ENCODE data around the gene SLC12A2. TPM values are rescaled to one million over a fixed set of nuclear protein-coding genes. Genes with fewer than 3 reads are reported as not detected.

The SLC12A2 gene
- total RNA-seq, 1 experiment from 2014 or later, result 36.9 TPM

GRCh38 chr5:128220841-128221240 is 137.3 kb downstream of the SLC12A2 start:
- ChIA-PET CTCF (no interaction called here), POLR2A (no interaction called here)
- TF ChIP-seq, protein P1, sequence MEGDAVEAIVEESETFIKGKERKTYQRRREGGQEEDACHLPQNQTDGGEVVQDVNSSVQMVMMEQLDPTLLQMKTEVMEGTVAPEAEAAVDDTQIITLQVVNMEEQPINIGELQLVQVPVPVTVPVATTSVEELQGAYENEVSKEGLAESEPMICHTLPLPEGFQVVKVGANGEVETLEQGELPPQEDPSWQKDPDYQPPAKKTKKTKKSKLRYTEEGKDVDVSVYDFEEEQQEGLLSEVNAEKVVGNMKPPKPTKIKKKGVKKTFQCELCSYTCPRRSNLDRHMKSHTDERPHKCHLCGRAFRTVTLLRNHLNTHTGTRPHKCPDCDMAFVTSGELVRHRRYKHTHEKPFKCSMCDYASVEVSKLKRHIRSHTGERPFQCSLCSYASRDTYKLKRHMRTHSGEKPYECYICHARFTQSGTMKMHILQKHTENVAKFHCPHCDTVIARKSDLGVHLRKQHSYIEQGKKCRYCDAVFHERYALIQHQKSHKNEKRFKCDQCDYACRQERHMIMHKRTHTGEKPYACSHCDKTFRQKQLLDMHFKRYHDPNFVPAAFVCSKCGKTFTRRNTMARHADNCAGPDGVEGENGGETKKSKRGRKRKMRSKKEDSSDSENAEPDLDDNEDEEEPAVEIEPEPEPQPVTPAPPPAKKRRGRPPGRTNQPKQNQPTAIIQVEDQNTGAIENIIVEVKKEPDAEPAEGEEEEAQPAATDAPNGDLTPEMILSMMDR (IDR thresholded peaks at IDR 0.05), result no peak
- TF ChIP-seq SIN3A (IDR thresholded peaks at IDR 0.05; ENCODE audit: borderline replicate concordance, insufficient read depth, low read depth, low read length) (no peak), POLR2AphosphoS5 (IDR thresholded peaks at IDR 0.05; ENCODE audit: low read depth, low read length) (no peak), TCF7L2 (IDR thresholded peaks at IDR 0.05; ENCODE audit: low read depth, low read length) (no peak)
- TF ChIP-seq, protein P2, sequence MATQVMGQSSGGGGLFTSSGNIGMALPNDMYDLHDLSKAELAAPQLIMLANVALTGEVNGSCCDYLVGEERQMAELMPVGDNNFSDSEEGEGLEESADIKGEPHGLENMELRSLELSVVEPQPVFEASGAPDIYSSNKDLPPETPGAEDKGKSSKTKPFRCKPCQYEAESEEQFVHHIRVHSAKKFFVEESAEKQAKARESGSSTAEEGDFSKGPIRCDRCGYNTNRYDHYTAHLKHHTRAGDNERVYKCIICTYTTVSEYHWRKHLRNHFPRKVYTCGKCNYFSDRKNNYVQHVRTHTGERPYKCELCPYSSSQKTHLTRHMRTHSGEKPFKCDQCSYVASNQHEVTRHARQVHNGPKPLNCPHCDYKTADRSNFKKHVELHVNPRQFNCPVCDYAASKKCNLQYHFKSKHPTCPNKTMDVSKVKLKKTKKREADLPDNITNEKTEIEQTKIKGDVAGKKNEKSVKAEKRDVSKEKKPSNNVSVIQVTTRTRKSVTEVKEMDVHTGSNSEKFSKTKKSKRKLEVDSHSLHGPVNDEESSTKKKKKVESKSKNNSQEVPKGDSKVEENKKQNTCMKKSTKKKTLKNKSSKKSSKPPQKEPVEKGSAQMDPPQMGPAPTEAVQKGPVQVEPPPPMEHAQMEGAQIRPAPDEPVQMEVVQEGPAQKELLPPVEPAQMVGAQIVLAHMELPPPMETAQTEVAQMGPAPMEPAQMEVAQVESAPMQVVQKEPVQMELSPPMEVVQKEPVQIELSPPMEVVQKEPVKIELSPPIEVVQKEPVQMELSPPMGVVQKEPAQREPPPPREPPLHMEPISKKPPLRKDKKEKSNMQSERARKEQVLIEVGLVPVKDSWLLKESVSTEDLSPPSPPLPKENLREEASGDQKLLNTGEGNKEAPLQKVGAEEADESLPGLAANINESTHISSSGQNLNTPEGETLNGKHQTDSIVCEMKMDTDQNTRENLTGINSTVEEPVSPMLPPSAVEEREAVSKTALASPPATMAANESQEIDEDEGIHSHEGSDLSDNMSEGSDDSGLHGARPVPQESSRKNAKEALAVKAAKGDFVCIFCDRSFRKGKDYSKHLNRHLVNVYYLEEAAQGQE (IDR thresholded peaks at IDR 0.05; ENCODE audit: insufficient read depth in 1 of 2, low read depth in 2 of 2, low read length in 1 of 2), result no peak
- in situ Hi-C loops (cut with HindIII; ENCODE audit: low pct_unique_long_range_greater_than_20kb, low sequenced_read_pairs) (no loop called here), intact Hi-C loops (cut with micrococcal nuclease; ENCODE audit: unreplicated experiment) (no loop called here)
- Histone ChIP-seq H3K36me3 (ENCODE audit: control insufficient read depth, insufficient read depth, low read length) (no peaks in the 10 kb centered on the region), H3K4me1 (ENCODE audit: control insufficient read depth, insufficient read depth, low read length) (no peaks in the 10 kb centered on the region), H3K27me3 (ENCODE audit: control insufficient read depth, insufficient read depth, low read length) (no peaks in the 10 kb centered on the region), H3K4me3 (ENCODE audit: low read depth in 2 of 2, low read length in 2 of 2) (no peak overlapping the region), H3K27ac (ENCODE audit: low read length) (no peak overlapping the region), H3K9me3 (ENCODE audit: control insufficient read depth, insufficient read depth, low read depth, low read length) (no peaks in the 10 kb centered on the region)
- DNase-seq (ENCODE audit: low read depth, low spot score) (no peak), ATAC-seq (no peak)
- no TSS peak for BruUV-seq (replicated peaks)

DNA sequence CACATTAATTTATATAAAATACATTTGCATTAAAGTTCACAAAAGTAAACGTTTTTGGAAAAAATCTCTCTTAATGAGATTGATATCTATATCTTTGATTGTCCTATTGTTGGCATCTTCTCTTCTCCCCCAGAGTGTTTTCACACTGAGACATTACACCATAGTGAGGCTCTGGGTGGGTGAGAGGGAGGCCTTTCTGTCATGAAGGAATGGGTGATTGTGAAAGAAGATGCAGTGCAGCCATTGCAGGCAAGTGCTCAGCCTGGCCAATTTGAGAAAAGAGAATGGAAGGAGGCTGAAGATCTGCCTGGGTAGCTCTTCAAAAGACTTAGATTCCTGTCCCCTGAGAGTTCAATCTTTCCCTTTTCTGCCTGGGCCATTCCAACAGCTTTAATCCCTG is 140.8 kb downstream of the SLC12A2 start:
- in situ Hi-C loops (cut with HindIII; ENCODE audit: low pct_unique_long_range_greater_than_20kb, low sequenced_read_pairs), result no loop called here

More for the DNA sequence above, 140.8 kb downstream of the SLC12A2 start:
- Histone ChIP-seq H3K27me3 (ENCODE audit: control insufficient read depth, insufficient read depth, low read length) (no peaks in the 10 kb centered on the region), H3K9me3 (ENCODE audit: control insufficient read depth, insufficient read depth, low read depth, low read length) (no peaks in the 10 kb centered on the region), H3K36me3 (ENCODE audit: control insufficient read depth, insufficient read depth, low read length) (no peaks in the 10 kb centered on the region), H3K4me1 (ENCODE audit: control insufficient read depth, insufficient read depth, low read length) (no peaks in the 10 kb centered on the region), H3K27ac (ENCODE audit: low read length) (no peak overlapping the region), H3K4me3 (ENCODE audit: low read depth in 2 of 2, low read length in 2 of 2) (no peak overlapping the region)
- no TSS peak for BruUV-seq (replicated peaks)
- ATAC-seq (no peak), DNase-seq (ENCODE audit: low read depth, low spot score) (no peak)
- intact Hi-C loops (cut with micrococcal nuclease; ENCODE audit: unreplicated experiment), result no loop called here
- ChIA-PET CTCF (no interaction called here), POLR2A (no interaction called here)
- TF ChIP-seq, protein P2 (IDR thresholded peaks at IDR 0.05; ENCODE audit: insufficient read depth in 1 of 2, low read depth in 2 of 2, low read length in 1 of 2), result no peak
- TF ChIP-seq, protein P1 (IDR thresholded peaks at IDR 0.05), result no peak
- no peak for TF ChIP-seq SIN3A (IDR thresholded peaks at IDR 0.05; ENCODE audit: borderline replicate concordance, insufficient read depth, low read depth, low read length)
- TF ChIP-seq TCF7L2 (IDR thresholded peaks at IDR 0.05; ENCODE audit: low read depth, low read length), result no peak
- no peak for TF ChIP-seq POLR2AphosphoS5 (IDR thresholded peaks at IDR 0.05; ENCODE audit: low read depth, low read length)

Measured in Panc1 (cell line).